ENCODE results near the gene TACR2. TPM values are rescaled to one million over a fixed set of nuclear protein-coding genes. Genes with fewer than 3 reads are reported as not detected.

TACR2 gene
- polyA plus RNA-seq, 4 donors: 0.17 to 0.39 (median 0.28) TPM

Other genes with a start within 250 kb of the TACR2 start
- 10 to 100 TPM; 34.1 to 44.1 (median 36.3) TPM for gene SUPV3L1, start 236.7 kb downstream of the TACR2 start, polyA plus RNA-seq (ENCODE audit: insufficient read length in 4 of 4)
- 10 to 100 TPM; 15.3 to 18.6 (median 16.0) TPM for gene HKDC1, start 196.6 kb downstream of the TACR2 start, polyA plus RNA-seq (ENCODE audit: insufficient read length in 4 of 4)
- 10 to 100 TPM; 50.0 to 58.0 (median 51.1) TPM for gene HK1, start 138.4 kb downstream of the TACR2 start, polyA plus RNA-seq (ENCODE audit: insufficient read length in 4 of 4)
- gene TSPAN15, start 34.5 kb upstream of the TACR2 start, polyA plus RNA-seq (ENCODE audit: insufficient read length in 4 of 4): 10 to 100 TPM; 58.2 to 77.6 (median 66.0) TPM
- gene NEUROG3, start 156.5 kb upstream of the TACR2 start, polyA plus RNA-seq (ENCODE audit: insufficient read length in 4 of 4): not detected
- gene FAM241B, start 213.3 kb upstream of the TACR2 start, polyA plus RNA-seq (ENCODE audit: insufficient read length in 4 of 4): 10 to 100 TPM in 2 of 4 donors, 1 to 10 TPM in 2; 7.7 to 11.6 (median 9.6) TPM